Measurements from ENCODE around the gene ARFIP2. TPM values are rescaled to one million over a fixed set of nuclear protein-coding genes. Genes with fewer than 3 reads are reported as not detected.
A peak's percentile ranks its signal among the peaks of the same experiment; 100 is the strongest.

ARFIP2 gene
- polyA plus RNA-seq, 4 donors: 48.5 to 68.8 (median 64.1) TPM

GRCh38 chr11:6516865-6517264, 35.7 kb upstream of the ARFIP2 start:
- peaks cover 4 to 9% (median 9%) of the 10 kb centered on the region in 3 donors for H3K36me3 ChIP-seq (ENCODE audit: control insufficient read depth in 3 of 3, insufficient read depth in 2 of 3, low read depth in 1 of 3, low read length in 3 of 3)
- H3K9me3 ChIP-seq (ENCODE audit: control insufficient read depth in 2 of 2, insufficient read depth in 1 of 2, low read depth in 1 of 2, low read length in 1 of 2): no peaks in the 10 kb centered on the region
- H3K27me3 ChIP-seq (ENCODE audit: control insufficient read depth in 3 of 3, insufficient read depth in 3 of 3, low read length in 3 of 3): no peaks in the 10 kb centered on the region
- DNase-seq (no peak), FAIRE-seq (no peak)
- H3K4me1 ChIP-seq (ENCODE audit: control insufficient read depth in 3 of 3, insufficient read depth in 2 of 3, low read depth in 1 of 3, low read length in 2 of 3): no peaks in the 10 kb centered on the region
- H3K27ac ChIP-seq (ENCODE audit: low read depth in 1 of 3, low read length in 2 of 3): no peak overlapping the region
- no peak overlapping the region for H3K4me3 ChIP-seq (ENCODE audit: low read depth in 1 of 3, low read length in 3 of 3)

GRCh38 chr11:6505577-6506240, 24.6 kb upstream of the ARFIP2 start:
- H3K4me1 ChIP-seq (ENCODE audit: control insufficient read depth in 3 of 3, insufficient read depth in 2 of 3, low read depth in 1 of 3, low read length in 2 of 3): no peaks in the 10 kb centered on the region
- no peak overlapping the region for H3K27ac ChIP-seq (ENCODE audit: low read depth in 1 of 3, low read length in 2 of 3)
- H3K36me3 ChIP-seq (ENCODE audit: control insufficient read depth in 3 of 3, insufficient read depth in 2 of 3, low read depth in 1 of 3, low read length in 3 of 3): peaks cover 0 to 4% (median 0%) of the 10 kb centered on the region in 3 donors
- no peaks in the 10 kb centered on the region for H3K9me3 ChIP-seq (ENCODE audit: control insufficient read depth in 2 of 2, insufficient read depth in 1 of 2, low read depth in 1 of 2, low read length in 1 of 2)
- DNase-seq (peak; percentile 68 to 70), FAIRE-seq (peak; percentile 15)
- H3K27me3 ChIP-seq (ENCODE audit: control insufficient read depth in 3 of 3, insufficient read depth in 3 of 3, low read length in 3 of 3): no peaks in the 10 kb centered on the region
- no peak overlapping the region for H3K4me3 ChIP-seq (ENCODE audit: low read depth in 1 of 3, low read length in 3 of 3)
- WGBS, 3 donors: 55 to 58% (median 58%) methylated on average over 2 of the region's 2 CpGs

- H3K36me3 ChIP-seq (ENCODE audit: control insufficient read depth in 3 of 3, insufficient read depth in 2 of 3, low read depth in 1 of 3, low read length in 3 of 3): peaks cover 0 to 4% (median 0%) of the 10 kb centered on the region in 3 donors
- no peak overlapping the region for H3K4me3 ChIP-seq (ENCODE audit: low read depth in 1 of 3, low read length in 3 of 3)
- DNase-seq: no peak
- no peaks in the 10 kb centered on the region for H3K4me1 ChIP-seq (ENCODE audit: control insufficient read depth in 3 of 3, insufficient read depth in 2 of 3, low read depth in 1 of 3, low read length in 2 of 3)
- no peaks in the 10 kb centered on the region for H3K27me3 ChIP-seq (ENCODE audit: control insufficient read depth in 3 of 3, insufficient read depth in 3 of 3, low read length in 3 of 3)
- no peak for FAIRE-seq
- no peak overlapping the region for H3K27ac ChIP-seq (ENCODE audit: low read depth in 1 of 3, low read length in 2 of 3)
- 77 to 87% (median 82%) methylated on average over 3 of the region's 3 CpGs for WGBS, 3 donors
- no peaks in the 10 kb centered on the region for H3K9me3 ChIP-seq (ENCODE audit: control insufficient read depth in 2 of 2, insufficient read depth in 1 of 2, low read depth in 1 of 2, low read length in 1 of 2)
These were observed 23.0 kb upstream of the ARFIP2 start for GRCh38 chr11:6504166-6504565.

GRCh38 chr11:6502382-6502781, 21.3 kb upstream of the ARFIP2 start:
- DNase-seq: no peak
- FAIRE-seq: no peak
- Histone ChIP-seq H3K27me3 (ENCODE audit: control insufficient read depth in 3 of 3, insufficient read depth in 3 of 3, low read length in 3 of 3) (no peaks in the 10 kb centered on the region), H3K36me3 (ENCODE audit: control insufficient read depth in 3 of 3, insufficient read depth in 2 of 3, low read depth in 1 of 3, low read length in 3 of 3) (peaks cover 0 to 17% (median 2%) of the 10 kb centered on the region in 3 donors), H3K4me3 (ENCODE audit: low read depth in 1 of 3, low read length in 3 of 3) (no peak overlapping the region), H3K4me1 (ENCODE audit: control insufficient read depth in 3 of 3, insufficient read depth in 2 of 3, low read depth in 1 of 3, low read length in 2 of 3) (no peaks in the 10 kb centered on the region), H3K27ac (ENCODE audit: low read depth in 1 of 3, low read length in 2 of 3) (no peak overlapping the region), H3K9me3 (ENCODE audit: control insufficient read depth in 2 of 2, insufficient read depth in 1 of 2, low read depth in 1 of 2, low read length in 1 of 2) (no peaks in the 10 kb centered on the region)
- 92 to 96% (median 96%) methylated on average over 3 of the region's 3 CpGs for WGBS, 3 donors

- no peak for FAIRE-seq
- no peak for DNase-seq
- Histone ChIP-seq H3K9me3 (ENCODE audit: control insufficient read depth in 2 of 2, insufficient read depth in 1 of 2, low read depth in 1 of 2, low read length in 1 of 2) (no peaks in the 10 kb centered on the region), H3K4me1 (ENCODE audit: control insufficient read depth in 3 of 3, insufficient read depth in 2 of 3, low read depth in 1 of 3, low read length in 2 of 3) (peaks cover 0 to 7% (median 0%) of the 10 kb centered on the region in 3 donors), H3K4me3 (ENCODE audit: low read depth in 1 of 3, low read length in 3 of 3) (no peak overlapping the region), H3K27me3 (ENCODE audit: control insufficient read depth in 3 of 3, insufficient read depth in 3 of 3, low read length in 3 of 3) (no peaks in the 10 kb centered on the region), H3K27ac (ENCODE audit: low read depth in 1 of 3, low read length in 2 of 3) (no peak overlapping the region), H3K36me3 (ENCODE audit: control insufficient read depth in 3 of 3, insufficient read depth in 2 of 3, low read depth in 1 of 3, low read length in 3 of 3) (peaks cover 0 to 16% (median 2%) of the 10 kb centered on the region in 3 donors)
- 94 to 96% (median 94%) methylated on average over 5 of the region's 5 CpGs for WGBS, 3 donors
These were observed 17.4 kb upstream of the ARFIP2 start for GRCh38 chr11:6498544-6498943.

- Histone ChIP-seq H3K4me1 (ENCODE audit: control insufficient read depth in 3 of 3, insufficient read depth in 2 of 3, low read depth in 1 of 3, low read length in 2 of 3) (peaks cover 0 to 7% (median 0%) of the 10 kb centered on the region in 3 donors), H3K4me3 (ENCODE audit: low read depth in 1 of 3, low read length in 3 of 3) (no peak overlapping the region), H3K27me3 (ENCODE audit: control insufficient read depth in 3 of 3, insufficient read depth in 3 of 3, low read length in 3 of 3) (no peaks in the 10 kb centered on the region), H3K9me3 (ENCODE audit: control insufficient read depth in 2 of 2, insufficient read depth in 1 of 2, low read depth in 1 of 2, low read length in 1 of 2) (no peaks in the 10 kb centered on the region), H3K27ac (ENCODE audit: low read depth in 1 of 3, low read length in 2 of 3) (no peak overlapping the region), H3K36me3 (ENCODE audit: control insufficient read depth in 3 of 3, insufficient read depth in 2 of 3, low read depth in 1 of 3, low read length in 3 of 3) (peaks cover 0 to 16% (median 2%) of the 10 kb centered on the region in 3 donors)
- FAIRE-seq (no peak), DNase-seq (no peak)
- WGBS, 3 donors: 76 to 91% (median 89%) methylated on average over 7 of the region's 7 CpGs
These were observed 17.0 kb upstream of the ARFIP2 start for GRCh38 chr11:6498121-6498520.

- no peak for DNase-seq
- peak within 1 kb of the TSS in 1 of 3 donors; percentile 16 for H3K4me3 ChIP-seq (ENCODE audit: low read depth in 1 of 3, low read length in 3 of 3)
- peaks cover 0 to 7% (median 0%) of the 10 kb centered on the region in 3 donors for H3K4me1 ChIP-seq (ENCODE audit: control insufficient read depth in 3 of 3, insufficient read depth in 2 of 3, low read depth in 1 of 3, low read length in 2 of 3)
- 65 to 79% (median 77%) methylated on average over 33 of the region's 33 CpGs for WGBS, 3 donors
- FAIRE-seq: no peak
- no peaks in the 10 kb centered on the region for H3K9me3 ChIP-seq (ENCODE audit: control insufficient read depth in 2 of 2, insufficient read depth in 1 of 2, low read depth in 1 of 2, low read length in 1 of 2)
- H3K27me3 ChIP-seq (ENCODE audit: control insufficient read depth in 3 of 3, insufficient read depth in 3 of 3, low read length in 3 of 3): no peaks in the 10 kb centered on the region
- H3K36me3 ChIP-seq (ENCODE audit: control insufficient read depth in 3 of 3, insufficient read depth in 2 of 3, low read depth in 1 of 3, low read length in 3 of 3): peaks cover 0 to 16% (median 2%) of the 10 kb centered on the region in 3 donors
- no peak within 1 kb of the TSS for H3K27ac ChIP-seq (ENCODE audit: low read depth in 1 of 3, low read length in 2 of 3)
These were observed 16.1 kb upstream of the ARFIP2 start, which contains the start of gene DNHD1 for GRCh38 chr11:6497069-6497839. TSS of gene DNHD1 (plus strand) at chr11:6497280. CDS start at chr11:6498216, 936 bp downstream.

- H3K36me3 ChIP-seq (ENCODE audit: control insufficient read depth in 3 of 3, insufficient read depth in 2 of 3, low read depth in 1 of 3, low read length in 3 of 3): peaks cover 0 to 2% (median 0%) of the 10 kb centered on the region in 3 donors
- no peaks in the 10 kb centered on the region for H3K27me3 ChIP-seq (ENCODE audit: control insufficient read depth in 3 of 3, insufficient read depth in 3 of 3, low read length in 3 of 3)
- 16 to 65% (median 44%) methylated on average over 4 of the region's 4 CpGs for WGBS, 3 donors
- DNase-seq (peak; percentile 74 to 79), FAIRE-seq (no peak)
- H3K4me1 ChIP-seq (ENCODE audit: control insufficient read depth in 3 of 3, insufficient read depth in 2 of 3, low read depth in 1 of 3, low read length in 2 of 3): peaks cover 0 to 38% (median 10%) of the 10 kb centered on the region in 3 donors
- H3K27ac ChIP-seq (ENCODE audit: low read depth in 1 of 3, low read length in 2 of 3): peak overlapping the region; percentile 29 to 47 (median 43)
- no peak overlapping the region for H3K4me3 ChIP-seq (ENCODE audit: low read depth in 1 of 3, low read length in 3 of 3)
- H3K9me3 ChIP-seq (ENCODE audit: control insufficient read depth in 2 of 2, insufficient read depth in 1 of 2, low read depth in 1 of 2, low read length in 1 of 2): no peaks in the 10 kb centered on the region
These were observed 8.2 kb upstream of the ARFIP2 start for GRCh38 chr11:6489306-6489705.
